H54 (cell line): Measurements from ENCODE around the gene EVC.

Experiments
- DNase-seq: peaks from one replicate; pipeline ENCODE4 v3.0.0; 2011; ENCODE audit warnings: low spot score, mixed read lengths; ENCODE audit not compliant: insufficient read length
- FAIRE-seq: peaks from 3 replicates; lab custom pipeline; 2011; peaks lifted over from hg19 to GRCh38; lab: Jason Lieb, UNC
- POLR2A ChIP-seq: IDR thresholded peaks from 2 replicates; pipeline ENCODE4 v1.6.1; 2011; ENCODE audit warnings: low read depth, mild to moderate bottlenecking, low read length

EVC gene

GRCh38 chr4:5760246-5760645 lies 49.2 kb downstream of the EVC start:
- FAIRE-seq, result no peak
- no peak for DNase-seq
- TF ChIP-seq POLR2A, result no peak

- FAIRE-seq (no peak), DNase-seq (no peak)
- no peak for TF ChIP-seq POLR2A
These were observed 50.0 kb downstream of the EVC start for GRCh38 chr4:5760936-5761480.

- FAIRE-seq, result no peak
- TF ChIP-seq POLR2A, result no peak
These were observed 59.0 kb downstream of the EVC start for GRCh38 chr4:5770051-5770450.

GRCh38 chr4:5772528-5773270 lies 61.7 kb downstream of the EVC start:
- no peak for FAIRE-seq
- TF ChIP-seq POLR2A, result no peak
- DNase-seq, result no peak

More at GRCh38 chr4:5770051-5770450, 59.0 kb downstream of the EVC start:
- DNase-seq, result no peak

GRCh38 chr4:5773271-5773555 lies 62.2 kb downstream of the EVC start:
- DNase-seq, result no peak

GRCh38 chr4:5774416-5775036 lies 63.5 kb downstream of the EVC start:
- TF ChIP-seq POLR2A, result no peak
- FAIRE-seq, result no peak
- DNase-seq, result no peak

More at GRCh38 chr4:5773271-5773555, 62.2 kb downstream of the EVC start:
- FAIRE-seq, result no peak
- no peak for TF ChIP-seq POLR2A

GRCh38 chr4:5776510-5776909 lies 65.5 kb downstream of the EVC start:
- FAIRE-seq (no peak), DNase-seq (no peak)
- no peak for TF ChIP-seq POLR2A

GRCh38 chr4:5780831-5781480 lies 70.0 kb downstream of the EVC start:
- TF ChIP-seq POLR2A, result no peak
- FAIRE-seq (no peak), DNase-seq (no peak)

- FAIRE-seq (no peak), DNase-seq (no peak)
- TF ChIP-seq POLR2A, result no peak
These were observed 70.7 kb downstream of the EVC start for GRCh38 chr4:5781691-5782090.

- FAIRE-seq, result no peak
- DNase-seq, result no peak
These were observed 72.0 kb downstream of the EVC start for GRCh38 chr4:5782829-5783476.

GRCh38 chr4:5783486-5783885 lies 72.5 kb downstream of the EVC start:
- FAIRE-seq (no peak), DNase-seq (no peak)
- no peak for TF ChIP-seq POLR2A

More at GRCh38 chr4:5782829-5783476, 72.0 kb downstream of the EVC start:
- TF ChIP-seq POLR2A, result no peak

GRCh38 chr4:5784021-5784420 lies 73.0 kb downstream of the EVC start:
- DNase-seq (no peak), FAIRE-seq (no peak)
- no peak for TF ChIP-seq POLR2A

GRCh38 chr4:5784960-5785611 lies 74.1 kb downstream of the EVC start:
- DNase-seq (no peak), FAIRE-seq (no peak)
- TF ChIP-seq POLR2A, result no peak
